ENCODE results near the gene SLC17A9.
A peak's percentile ranks its signal among the peaks of the same experiment; 100 is the strongest.

- TF ChIP-seq, protein P1, sequence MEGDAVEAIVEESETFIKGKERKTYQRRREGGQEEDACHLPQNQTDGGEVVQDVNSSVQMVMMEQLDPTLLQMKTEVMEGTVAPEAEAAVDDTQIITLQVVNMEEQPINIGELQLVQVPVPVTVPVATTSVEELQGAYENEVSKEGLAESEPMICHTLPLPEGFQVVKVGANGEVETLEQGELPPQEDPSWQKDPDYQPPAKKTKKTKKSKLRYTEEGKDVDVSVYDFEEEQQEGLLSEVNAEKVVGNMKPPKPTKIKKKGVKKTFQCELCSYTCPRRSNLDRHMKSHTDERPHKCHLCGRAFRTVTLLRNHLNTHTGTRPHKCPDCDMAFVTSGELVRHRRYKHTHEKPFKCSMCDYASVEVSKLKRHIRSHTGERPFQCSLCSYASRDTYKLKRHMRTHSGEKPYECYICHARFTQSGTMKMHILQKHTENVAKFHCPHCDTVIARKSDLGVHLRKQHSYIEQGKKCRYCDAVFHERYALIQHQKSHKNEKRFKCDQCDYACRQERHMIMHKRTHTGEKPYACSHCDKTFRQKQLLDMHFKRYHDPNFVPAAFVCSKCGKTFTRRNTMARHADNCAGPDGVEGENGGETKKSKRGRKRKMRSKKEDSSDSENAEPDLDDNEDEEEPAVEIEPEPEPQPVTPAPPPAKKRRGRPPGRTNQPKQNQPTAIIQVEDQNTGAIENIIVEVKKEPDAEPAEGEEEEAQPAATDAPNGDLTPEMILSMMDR (conservative IDR thresholded peaks at IDR 0.05; ENCODE audit: low read depth, low read length), result peak; percentile 93
- TF ChIP-seq EZH2 (IDR thresholded peaks at IDR 0.05; ENCODE audit: low read length, unreplicated experiment) (no peak), EZH2phosphoT487 (IDR thresholded peaks at IDR 0.05; ENCODE audit: borderline replicate concordance, low read length) (no peak)
Measured at GRCh38 chr20:63009045-63009961, 56.8 kb downstream of the SLC17A9 start.
